LoVo (cell line): ENCODE results near the gene ANKMY1.
"Not testable (repeated sequence)": the region's sequence is repeated elsewhere in the genome, so short reads cannot be mapped to it uniquely, and the experiment has no call there.

ENCODE experiments used
- DNase-seq: peaks from one replicate; pipeline ENCODE4 v3.0.0-alpha.2; 2016; ENCODE audit warnings: low spot score

Gene ANKMY1

GRCh38 chr2:240503375-240503774 lies 54.4 kb downstream of the ANKMY1 start:
- no peak for DNase-seq

GRCh38 chr2:240502430-240503121 lies 55.2 kb downstream of the ANKMY1 start:
- no peak for DNase-seq

- no peak for DNase-seq
These were observed 55.7 kb downstream of the ANKMY1 start for GRCh38 chr2:240502059-240502429.

- no peak for DNase-seq
These were observed 56.2 kb downstream of the ANKMY1 start for GRCh38 chr2:240501531-240501991.

- no peak for DNase-seq
These were observed 57.0 kb downstream of the ANKMY1 start for GRCh38 chr2:240500561-240501423.

GRCh38 chr2:240499309-240500301 lies 58.2 kb downstream of the ANKMY1 start:
- no peak for DNase-seq

- no peak for DNase-seq
These were observed 58.9 kb downstream of the ANKMY1 start for GRCh38 chr2:240498958-240499260.

- no peak for DNase-seq
These were observed 59.4 kb downstream of the ANKMY1 start for GRCh38 chr2:240498171-240498957.

- not testable (repeated sequence) for DNase-seq
These were observed 60.7 kb downstream of the ANKMY1 start for GRCh38 chr2:240497082-240497481.

GRCh38 chr2:240494942-240495341 lies 62.8 kb downstream of the ANKMY1 start:
- not testable (repeated sequence) for DNase-seq

GRCh38 chr2:240494194-240494793 lies 63.5 kb downstream of the ANKMY1 start:
- no peak for DNase-seq

- DNase-seq: no peak
These were observed 66.3 kb downstream of the ANKMY1 start for GRCh38 chr2:240491483-240491882.

- DNase-seq: no peak
These were observed 75.6 kb downstream of the ANKMY1 start for GRCh38 chr2:240482141-240482540.

- DNase-seq: no peak
These were observed 76.1 kb downstream of the ANKMY1 start for GRCh38 chr2:240481720-240482119.

GRCh38 chr2:240480834-240481623 lies 76.8 kb downstream of the ANKMY1 start:
- no peak for DNase-seq

- DNase-seq: no peak
These were observed 78.7 kb downstream of the ANKMY1 start for GRCh38 chr2:240479111-240479501.

- DNase-seq: no peak
These were observed 79.3 kb downstream of the ANKMY1 start for GRCh38 chr2:240478346-240479110.

- DNase-seq: no peak
These were observed 79.9 kb downstream of the ANKMY1 start for GRCh38 chr2:240477916-240478315.

- no peak for DNase-seq
These were observed 84.6 kb downstream of the ANKMY1 start for GRCh38 chr2:240473211-240473610.
